HL-60/S4 (cell line): ENCODE measurements around the gene BTNL2.
"Not testable (repeated sequence)": the region's sequence is repeated elsewhere in the genome, so short reads cannot be mapped to it uniquely, and the experiment has no call there.

Source experiments
- in situ Hi-C: fragments of 300-500 bp; cut with MboI; formaldehyde crosslinking; loops from 2 replicates; pipeline ENCODE4 v1.14.3; 2022; ENCODE audit warnings: low sequenced_read_pairs

Gene BTNL2

GRCh38 chr6:32406857-32407256, at the start of gene BTNL2:
TSS of gene BTNL2 (minus strand) at chr6:32407181. CDS start at chr6:32407123, 58 bp downstream.
- in situ Hi-C loops: no loop called here

- in situ Hi-C loops: no loop called here
Observed at GRCh38 chr6:32449088-32449736, 42.2 kb upstream of the BTNL2 start.

GRCh38 chr6:32447932-32448331, 41.0 kb upstream of the BTNL2 start:
- in situ Hi-C loops: no loop called here

GRCh38 chr6:32445321-32445854, 38.4 kb upstream of the BTNL2 start:
- in situ Hi-C loops: no loop called here

- in situ Hi-C loops: no loop called here
Observed at GRCh38 chr6:32444433-32444832, 37.5 kb upstream of the BTNL2 start.

- in situ Hi-C loops: no loop called here
Observed at GRCh38 chr6:32442977-32443552, 36.1 kb upstream of the BTNL2 start.

GRCh38 chr6:32442243-32442667, 35.3 kb upstream of the BTNL2 start:
- in situ Hi-C loops: no loop called here

GRCh38 chr6:32439602-32440214, 32.7 kb upstream of the BTNL2 start, which contains the start of gene HLA-DRA:
TSS of gene HLA-DRA (plus strand) at chr6:32439887. CDS start at chr6:32439951, 64 bp downstream.
- in situ Hi-C loops: no loop called here

- in situ Hi-C loops: no loop called here
Observed at GRCh38 chr6:32439139-32439538, 32.2 kb upstream of the BTNL2 start.

- in situ Hi-C loops: no loop called here
Observed at GRCh38 chr6:32436995-32437836, 30.2 kb upstream of the BTNL2 start.

GRCh38 chr6:32436186-32436585, 29.2 kb upstream of the BTNL2 start:
- in situ Hi-C loops: no loop called here

GRCh38 chr6:32433950-32434349, 27.0 kb upstream of the BTNL2 start:
- in situ Hi-C loops: not testable (repeated sequence)

- in situ Hi-C loops: no loop called here
Observed at GRCh38 chr6:32432050-32432450, 25.1 kb upstream of the BTNL2 start.

- in situ Hi-C loops: no loop called here
Observed at GRCh38 chr6:32431142-32431541, 24.2 kb upstream of the BTNL2 start.

- in situ Hi-C loops: no loop called here
Observed at GRCh38 chr6:32430179-32430578, 23.2 kb upstream of the BTNL2 start.

- in situ Hi-C loops: loop anchor here (10.0 kb wide), 1 partner anchor 367 kb away; no protein-coding TSS in a partner anchor
Observed at GRCh38 chr6:32427934-32428474, 21.0 kb upstream of the BTNL2 start.

- in situ Hi-C loops: loop anchor here (10.0 kb wide), 1 partner anchor 368 kb away; no protein-coding TSS in a partner anchor
Observed at GRCh38 chr6:32427218-32427617, 20.2 kb upstream of the BTNL2 start.

GRCh38 chr6:32426338-32426737, 19.4 kb upstream of the BTNL2 start:
- in situ Hi-C loops: loop anchor here (10.0 kb wide), 1 partner anchor 368 kb away; no protein-coding TSS in a partner anchor

- in situ Hi-C loops: loop anchor here (10.0 kb wide), 1 partner anchor 370 kb away; no protein-coding TSS in a partner anchor
Observed at GRCh38 chr6:32424589-32425300, 17.8 kb upstream of the BTNL2 start.

- in situ Hi-C loops: no loop called here
Observed at GRCh38 chr6:32416036-32416435, 9.1 kb upstream of the BTNL2 start.
